ENCODE data around the gene PCDHGA1.

DNA sequence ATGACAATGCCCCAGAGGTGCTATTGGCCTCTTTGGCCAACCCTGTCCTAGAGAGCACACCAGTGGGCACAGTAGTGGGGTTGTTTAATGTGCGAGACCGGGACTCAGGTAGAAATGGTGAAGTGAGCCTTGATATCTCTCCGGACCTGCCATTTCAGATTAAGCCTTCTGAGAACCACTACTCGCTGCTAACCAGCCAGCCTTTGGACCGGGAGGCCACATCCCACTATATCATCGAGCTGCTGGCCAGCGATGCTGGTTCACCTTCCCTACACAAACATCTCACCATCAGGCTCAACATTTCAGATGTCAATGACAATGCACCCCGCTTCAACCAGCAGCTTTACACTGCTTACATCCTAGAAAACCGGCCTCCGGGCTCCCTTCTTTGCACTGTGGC, 160.0 kb downstream of the PCDHGA1 start:
- TF ChIP-seq, protein P1, sequence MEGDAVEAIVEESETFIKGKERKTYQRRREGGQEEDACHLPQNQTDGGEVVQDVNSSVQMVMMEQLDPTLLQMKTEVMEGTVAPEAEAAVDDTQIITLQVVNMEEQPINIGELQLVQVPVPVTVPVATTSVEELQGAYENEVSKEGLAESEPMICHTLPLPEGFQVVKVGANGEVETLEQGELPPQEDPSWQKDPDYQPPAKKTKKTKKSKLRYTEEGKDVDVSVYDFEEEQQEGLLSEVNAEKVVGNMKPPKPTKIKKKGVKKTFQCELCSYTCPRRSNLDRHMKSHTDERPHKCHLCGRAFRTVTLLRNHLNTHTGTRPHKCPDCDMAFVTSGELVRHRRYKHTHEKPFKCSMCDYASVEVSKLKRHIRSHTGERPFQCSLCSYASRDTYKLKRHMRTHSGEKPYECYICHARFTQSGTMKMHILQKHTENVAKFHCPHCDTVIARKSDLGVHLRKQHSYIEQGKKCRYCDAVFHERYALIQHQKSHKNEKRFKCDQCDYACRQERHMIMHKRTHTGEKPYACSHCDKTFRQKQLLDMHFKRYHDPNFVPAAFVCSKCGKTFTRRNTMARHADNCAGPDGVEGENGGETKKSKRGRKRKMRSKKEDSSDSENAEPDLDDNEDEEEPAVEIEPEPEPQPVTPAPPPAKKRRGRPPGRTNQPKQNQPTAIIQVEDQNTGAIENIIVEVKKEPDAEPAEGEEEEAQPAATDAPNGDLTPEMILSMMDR (conservative IDR thresholded peaks at IDR 0.05; ENCODE audit: low read depth, low read length), result no peak
- TF ChIP-seq EZH2 (IDR thresholded peaks at IDR 0.05; ENCODE audit: borderline replicate concordance, low read depth, low read length, poor library complexity, severe bottlenecking), result no peak

Measured in A673 (cell line).